ENCODE data around the gene APOL3.
"Not testable (repeated sequence)": the region's sequence is repeated elsewhere in the genome, so short reads cannot be mapped to it uniquely, and the experiment has no call there.

Gene APOL3

DNA sequence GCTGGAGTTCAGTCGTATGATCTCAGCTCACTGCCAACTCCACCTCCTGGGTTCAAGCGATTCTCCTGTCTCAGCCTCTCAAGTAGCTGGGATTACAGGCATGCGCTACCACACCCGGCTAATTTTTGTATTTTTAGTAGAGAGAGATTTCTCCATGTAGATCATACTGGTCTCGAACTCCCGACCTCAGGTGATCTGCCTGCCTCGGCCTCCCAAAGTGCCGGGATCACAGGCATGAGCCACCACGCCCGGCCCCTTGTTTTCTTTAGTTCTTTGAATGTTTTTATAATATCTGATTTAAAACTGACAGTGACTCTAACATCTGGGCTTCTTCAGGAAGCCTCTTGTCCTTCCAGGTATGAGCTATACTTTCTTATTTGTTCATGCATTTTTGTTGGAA lies 61.0 kb downstream of the APOL3 start:
- DNase-seq, result not testable (repeated sequence)

DNA sequence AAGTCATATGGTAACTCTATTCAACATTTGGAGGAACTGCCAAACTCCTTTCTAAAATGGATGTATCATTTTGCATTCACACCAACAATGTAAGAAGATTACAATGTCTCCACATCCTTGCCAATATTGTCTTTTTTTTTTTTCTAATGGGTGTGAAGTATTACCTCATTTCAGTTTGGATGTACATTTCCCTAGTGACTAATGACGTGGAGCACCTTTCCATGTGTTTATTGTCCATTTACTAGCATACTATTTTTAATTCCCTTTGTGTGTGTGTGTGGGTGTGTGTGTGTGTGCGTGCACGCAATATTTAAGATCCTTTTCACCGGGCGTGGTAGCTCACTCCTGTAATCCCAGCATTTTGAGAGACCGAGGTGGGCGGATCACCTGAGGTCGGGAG lies 62.7 kb downstream of the APOL3 start:
- DNase-seq, result no peak

DNA sequence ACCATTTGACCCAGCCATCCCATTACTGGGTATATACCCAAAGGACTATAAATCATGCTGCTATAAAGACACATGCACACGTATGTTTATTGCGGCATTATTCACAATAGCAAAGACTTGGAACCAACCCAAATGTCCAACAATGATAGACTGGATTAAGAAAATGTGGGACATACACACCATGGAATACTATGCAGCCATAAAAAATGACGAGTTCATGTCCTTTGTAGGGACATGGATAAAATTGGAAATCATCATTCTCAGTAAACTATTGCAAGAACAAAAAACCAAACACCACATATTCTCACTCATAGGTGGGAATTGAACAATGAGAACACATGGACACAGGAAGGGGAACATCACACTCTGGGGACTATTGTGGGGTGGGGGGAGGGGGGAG lies 69.8 kb downstream of the APOL3 start:
- not testable (repeated sequence) for DNase-seq
